NB4 (cell line): Measurements from ENCODE around the gene SRSF3.

Experiments used
- CTCF ChIP-seq: IDR thresholded peaks from one replicate; pipeline ENCODE4 v1.5.1; 2012; ENCODE audit warnings: low read depth, low read length
- MAX ChIP-seq: IDR thresholded peaks from 2 replicates; pipeline ENCODE4 v1.6.1; 2011; ENCODE audit warnings: low read depth, low read length
- POLR2A ChIP-seq: IDR thresholded peaks from 2 replicates; pipeline ENCODE4 v1.6.1; 2011; ENCODE audit warnings: mild to moderate bottlenecking; ENCODE audit not compliant: insufficient read length; ENCODE audit errors: extremely low read depth

- no peak for TF ChIP-seq MAX
- TF ChIP-seq CTCF, result no peak
- no peak for TF ChIP-seq POLR2A
Observed at GRCh38 chr6:36639171-36639808, 45.1 kb downstream of the SRSF3 start.
